GM19452 (cell line): ENCODE results near the gene SLX9.

Experiments used
- ATAC-seq: cut with Tn5 transposase; IDR thresholded peaks from one replicate; pipeline ENCODE4 v1.9.1; 2021; ENCODE audit not compliant: unreplicated experiment

SLX9 gene

DNA sequence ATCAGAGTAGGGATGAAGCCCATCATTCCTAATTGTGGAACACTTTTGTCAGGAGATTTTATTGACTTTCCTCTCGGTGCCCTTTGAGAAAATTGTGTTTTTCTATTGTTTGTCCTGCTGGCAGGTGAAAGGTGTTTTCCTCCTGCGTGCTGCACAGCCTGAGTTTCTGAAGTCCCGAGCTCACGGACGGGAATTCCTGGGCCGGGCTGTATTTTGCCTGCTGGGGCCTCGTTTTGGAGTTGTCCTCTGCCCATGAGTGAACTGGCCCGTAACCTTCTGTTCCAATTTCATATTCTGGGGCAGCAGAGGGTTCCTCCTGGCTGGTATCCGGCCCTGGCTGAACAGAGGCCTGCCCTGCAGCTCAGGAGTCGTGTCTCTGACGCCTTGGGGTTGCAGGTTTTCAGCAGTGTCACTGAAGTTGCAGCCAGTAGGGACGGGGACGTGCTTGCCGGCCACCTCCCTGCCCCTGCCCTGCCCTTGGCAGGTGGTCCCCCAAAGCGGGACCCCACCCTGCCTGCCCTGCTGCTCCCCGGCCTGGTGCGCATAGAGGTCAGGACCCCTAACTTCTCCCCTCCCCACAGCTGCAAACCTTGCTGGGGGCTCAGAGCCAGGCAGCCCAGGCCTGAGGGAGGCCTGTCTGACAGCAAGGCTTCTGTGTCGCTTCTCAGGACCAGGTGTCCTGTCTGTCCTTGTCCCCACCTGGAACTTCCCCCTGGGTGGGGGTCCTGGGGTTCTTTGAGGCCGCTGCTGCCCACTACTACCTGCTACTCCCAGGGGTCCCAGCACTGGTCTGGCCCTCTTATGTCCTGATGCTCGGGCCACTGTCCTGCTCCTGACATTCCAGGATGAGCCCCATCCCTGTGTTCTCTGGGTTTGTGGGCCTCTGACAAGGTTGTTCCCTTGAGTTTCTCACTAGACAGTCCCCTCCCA, 49.0 kb downstream of the SLX9 start:
- ATAC-seq = no peak

DNA sequence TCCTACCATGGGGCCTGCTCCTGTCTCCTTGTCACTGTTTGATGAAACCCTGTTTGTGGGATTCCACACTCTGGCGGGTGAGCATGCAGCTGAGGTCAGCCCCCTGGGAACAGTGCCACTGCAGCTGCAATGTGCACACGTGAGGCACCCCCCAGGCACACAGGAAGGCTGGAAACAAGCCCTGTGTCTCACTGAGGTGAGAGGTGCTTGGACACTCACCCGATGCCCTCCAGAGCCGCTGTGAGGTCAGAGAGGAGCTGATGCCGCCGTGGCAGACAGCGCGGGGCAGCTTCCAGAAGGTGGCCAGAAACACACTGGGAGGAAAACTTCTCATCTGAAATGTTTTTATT, 49.7 kb downstream of the SLX9 start:
- no peak for ATAC-seq

DNA sequence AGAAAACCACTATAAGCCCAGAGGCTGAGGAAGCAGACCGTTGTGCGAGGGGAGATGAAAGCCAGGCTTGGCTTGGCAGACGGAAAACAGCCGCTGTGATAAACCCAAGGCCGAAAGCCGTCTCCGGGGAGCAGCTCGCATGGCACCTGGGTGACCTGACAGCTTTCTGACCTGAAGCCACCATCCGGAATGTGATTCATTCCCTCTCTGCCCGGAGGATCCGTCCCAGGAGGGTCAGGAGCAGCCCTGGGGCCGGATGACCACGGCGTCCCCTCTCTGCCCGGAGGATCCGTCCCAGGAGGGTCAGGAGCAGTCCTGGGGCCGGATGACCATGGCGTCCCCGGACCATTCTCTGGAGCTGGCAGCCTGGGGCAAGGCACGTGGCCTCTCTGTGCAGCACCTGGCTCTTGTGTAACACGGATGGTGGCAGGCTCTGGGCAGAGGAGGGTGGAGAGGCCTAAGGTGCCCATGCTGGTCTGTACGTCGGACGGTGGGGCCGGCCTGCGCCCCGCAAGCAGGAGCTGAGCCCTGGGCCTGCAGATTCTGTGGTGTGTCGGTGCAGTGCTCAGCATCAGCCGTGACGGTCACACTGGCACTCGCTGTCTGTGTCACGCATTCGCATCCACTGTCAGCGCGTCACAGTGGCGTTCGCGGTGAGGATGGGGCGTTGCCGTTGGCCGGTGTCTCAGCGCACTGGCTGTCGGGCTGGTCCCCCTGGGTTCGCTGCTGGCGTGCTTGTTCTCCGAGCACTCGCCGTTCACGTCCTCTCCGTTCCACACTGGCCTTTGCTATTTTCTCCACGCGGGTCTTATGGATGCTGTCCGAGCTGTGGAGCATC, 50.3 kb downstream of the SLX9 start:
- ATAC-seq = no peak

DNA sequence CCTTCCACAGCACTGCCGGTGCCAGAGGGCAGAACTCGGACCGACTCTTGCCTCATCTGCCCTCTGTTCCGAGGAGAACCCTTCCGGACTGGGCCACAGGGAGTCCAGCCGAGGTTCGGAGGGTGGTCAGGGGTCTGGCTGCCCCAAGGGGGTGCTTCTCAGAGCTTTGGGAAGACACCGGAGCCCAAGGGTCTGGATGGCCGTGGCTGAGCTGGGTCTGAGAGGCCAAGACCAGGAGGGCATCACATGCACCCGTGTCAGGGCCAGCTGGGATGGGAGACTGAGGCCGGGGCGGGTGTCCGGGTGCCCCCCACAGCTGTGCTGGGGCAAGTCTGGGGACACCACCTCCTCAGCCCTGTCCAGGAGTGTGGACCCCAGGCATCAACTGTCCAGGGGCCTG, 51.1 kb downstream of the SLX9 start:
- ATAC-seq = no peak

DNA sequence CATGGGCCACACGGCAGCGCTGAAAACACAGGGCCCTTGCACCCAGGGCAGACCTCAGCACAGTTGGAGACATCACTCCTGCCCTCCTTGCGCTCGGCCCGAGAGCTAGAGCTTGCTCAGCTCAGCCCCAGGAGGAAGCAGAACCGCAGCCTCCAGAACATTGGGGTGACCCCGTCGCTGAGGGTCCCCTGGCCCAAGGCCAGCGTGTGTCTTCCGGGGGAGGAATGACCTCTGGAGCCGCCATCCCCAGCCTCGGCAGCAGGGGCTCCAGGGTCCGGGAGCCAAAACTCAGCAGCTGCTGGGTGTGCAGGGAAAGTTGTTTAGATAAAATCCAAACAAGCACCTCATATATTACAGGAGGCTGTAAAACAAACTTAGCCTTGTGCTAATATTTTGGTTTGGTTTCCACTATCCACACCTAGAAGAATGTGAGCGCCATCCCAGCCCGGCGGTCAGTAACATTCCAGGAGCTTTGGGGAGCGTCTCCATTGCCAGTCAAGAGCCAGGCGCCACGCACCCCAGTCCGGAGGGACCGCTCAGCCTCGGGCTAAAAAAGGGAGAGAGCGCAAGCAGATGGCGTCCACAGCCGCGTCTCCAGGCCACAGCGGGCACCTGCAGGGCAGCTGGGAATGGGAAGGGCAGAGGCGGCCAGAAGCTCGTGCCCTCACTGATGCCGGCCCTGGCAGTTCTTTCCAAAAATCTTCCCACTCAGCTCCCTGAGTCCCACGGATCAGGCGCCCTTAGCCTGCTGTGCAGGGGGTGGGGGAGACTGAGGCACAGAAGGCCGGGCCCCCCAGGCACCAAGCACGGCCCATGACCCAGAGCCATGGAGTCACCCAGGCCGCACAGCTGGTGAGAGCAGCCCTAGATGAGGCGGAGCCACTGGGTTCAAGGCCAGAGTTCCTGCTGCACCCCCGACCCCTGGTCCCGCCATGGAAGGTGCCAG, 52.0 kb downstream of the SLX9 start:
- no peak for ATAC-seq

DNA sequence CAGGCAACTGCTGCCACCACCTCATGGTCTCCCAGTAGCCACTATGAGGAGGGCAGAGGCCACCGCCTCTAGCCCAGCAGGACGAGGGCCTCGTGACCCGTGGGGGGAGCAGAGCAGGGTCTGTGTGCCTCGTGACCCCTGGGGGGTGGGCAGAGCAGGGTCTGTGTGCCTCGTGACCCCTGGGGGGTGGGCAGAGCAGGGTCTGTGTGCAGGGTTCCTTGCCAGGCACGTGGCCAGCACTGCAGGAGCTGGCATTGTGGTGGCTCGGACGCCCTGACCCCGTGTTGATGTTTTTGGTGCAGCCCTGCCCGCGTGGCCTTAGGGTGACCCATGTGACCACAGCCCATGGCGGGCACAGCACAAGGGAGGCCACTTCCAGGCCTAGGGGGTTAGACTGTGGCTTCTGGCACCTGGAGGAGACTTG, 52.8 kb downstream of the SLX9 start:
- no peak for ATAC-seq

DNA sequence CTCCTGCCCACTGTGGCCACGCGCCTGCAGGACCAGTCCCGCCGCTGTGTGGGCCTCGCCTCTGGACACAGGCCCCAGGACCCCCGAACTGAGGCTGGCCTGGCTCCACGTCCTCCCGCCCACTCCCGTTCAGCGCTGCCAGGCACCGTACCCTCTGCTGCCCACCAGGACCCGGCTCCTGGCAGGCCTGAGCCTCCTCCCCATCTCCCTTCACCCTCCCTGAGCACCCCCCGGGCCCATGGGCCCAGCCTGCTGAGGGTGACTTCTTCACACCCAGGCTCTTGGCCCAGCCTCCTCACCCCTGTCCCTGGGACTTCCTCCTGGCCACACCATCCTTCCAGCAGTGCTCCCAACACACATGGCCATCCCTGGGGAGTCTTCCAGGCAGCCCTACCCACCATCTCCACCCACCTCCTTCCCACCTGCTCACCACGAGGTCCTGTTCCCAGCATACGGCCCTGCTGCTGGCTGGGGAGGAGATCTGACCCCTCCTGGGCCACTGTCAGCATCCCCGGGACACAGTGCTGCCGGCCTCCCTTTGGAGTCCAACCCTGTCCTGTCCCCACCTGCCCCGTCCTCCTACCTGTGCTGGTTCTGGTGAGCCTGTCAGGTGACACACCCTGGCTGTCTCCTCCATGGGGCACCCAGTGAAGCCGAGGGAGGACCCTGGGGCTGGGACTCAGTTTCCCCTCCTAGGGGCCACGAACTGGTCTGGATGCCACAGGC, 53.7 kb downstream of the SLX9 start:
- ATAC-seq = no peak

DNA sequence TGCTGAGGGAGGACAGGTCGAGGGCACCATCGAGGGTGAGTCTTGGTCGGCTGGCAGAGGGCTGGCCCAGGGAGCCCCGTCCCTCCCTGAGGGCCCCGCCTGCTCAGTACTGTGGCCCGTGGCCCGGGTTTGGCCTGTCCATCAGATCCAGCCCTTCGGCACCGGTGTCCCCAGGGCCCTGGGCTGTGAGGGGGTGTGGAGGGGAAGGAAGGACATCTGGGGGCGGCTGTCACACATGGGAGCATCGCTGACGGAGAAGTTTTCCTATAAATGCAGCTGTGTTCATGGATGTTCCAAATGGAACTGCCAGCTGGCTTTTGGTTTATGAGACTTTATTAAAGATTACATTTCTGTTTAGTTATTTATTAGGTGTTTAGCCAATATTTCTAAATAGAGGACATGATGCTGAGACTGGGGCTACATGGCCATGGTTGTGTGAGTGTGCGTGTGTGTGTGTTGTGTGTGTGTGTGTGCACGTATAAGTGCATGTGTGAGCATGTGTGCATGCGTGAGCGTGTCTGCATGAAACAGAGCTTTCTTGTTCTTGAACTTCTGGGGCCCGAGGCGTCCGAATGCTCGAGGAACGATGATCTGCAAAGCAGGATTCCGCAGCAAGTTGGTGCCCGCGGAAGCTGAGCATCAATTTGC, 54.3 kb downstream of the SLX9 start:
- ATAC-seq = no peak

DNA sequence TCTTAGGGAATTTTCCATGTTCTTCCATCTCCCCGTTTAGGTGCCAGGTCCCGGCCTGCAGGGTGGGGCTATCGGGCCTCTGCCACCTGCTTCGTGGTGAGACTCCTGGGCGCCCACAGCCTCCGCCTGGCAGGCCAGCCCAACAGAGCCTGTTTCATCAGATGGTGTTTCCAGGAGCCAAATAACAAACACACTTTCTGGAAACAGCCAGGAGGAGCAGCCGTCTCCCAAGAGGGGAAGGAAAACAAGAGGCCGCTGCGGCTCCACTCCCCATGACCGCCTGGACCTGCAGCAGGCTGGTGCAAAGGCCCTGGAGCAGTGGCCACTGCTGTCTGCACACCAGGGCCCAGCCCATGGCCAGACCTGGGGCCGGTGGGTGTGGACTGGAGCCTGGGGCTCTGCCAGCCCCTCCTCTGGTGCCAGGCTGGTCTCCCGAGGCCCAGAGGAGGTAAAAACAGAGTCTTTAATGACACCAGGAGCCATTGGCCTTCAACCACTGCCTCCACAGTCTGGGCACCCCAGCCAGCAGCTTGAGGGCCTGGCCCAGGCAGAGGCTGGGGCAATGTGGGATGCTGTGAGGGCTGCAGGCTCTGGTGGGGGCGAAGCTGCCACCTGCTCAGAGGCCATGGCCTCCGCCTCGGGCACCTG, 55.0 kb downstream of the SLX9 start:
- ATAC-seq = no peak

DNA sequence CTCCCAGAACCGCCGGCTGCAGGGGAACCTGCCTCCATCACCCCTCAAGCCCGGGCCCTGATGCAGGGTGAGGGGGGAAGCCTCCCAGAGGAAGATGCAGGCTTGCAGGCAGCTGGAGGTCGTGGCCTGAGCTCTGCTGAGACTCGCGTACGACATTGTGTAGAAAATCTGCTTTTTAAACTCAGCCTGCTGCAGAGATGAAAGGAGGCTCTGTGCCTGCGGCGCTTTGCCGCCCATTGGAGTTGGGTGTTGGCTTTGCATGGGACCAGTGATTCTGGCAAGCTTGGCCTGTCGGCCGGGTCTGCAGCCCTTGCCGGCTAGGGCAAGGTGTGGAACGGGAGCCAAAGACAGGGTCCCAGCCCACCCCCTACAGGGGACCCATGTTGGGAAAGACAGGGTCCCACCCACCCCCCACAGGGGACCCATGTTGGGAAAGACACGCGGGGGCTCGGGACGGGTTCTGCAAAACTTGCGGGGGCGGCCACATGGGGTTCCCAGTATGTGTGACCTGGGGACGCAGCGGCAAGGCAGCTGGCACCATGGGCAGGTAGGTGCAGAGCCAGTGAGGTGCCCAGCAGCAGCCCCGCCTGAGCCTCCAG, 55.6 kb downstream of the SLX9 start:
- no peak for ATAC-seq

DNA sequence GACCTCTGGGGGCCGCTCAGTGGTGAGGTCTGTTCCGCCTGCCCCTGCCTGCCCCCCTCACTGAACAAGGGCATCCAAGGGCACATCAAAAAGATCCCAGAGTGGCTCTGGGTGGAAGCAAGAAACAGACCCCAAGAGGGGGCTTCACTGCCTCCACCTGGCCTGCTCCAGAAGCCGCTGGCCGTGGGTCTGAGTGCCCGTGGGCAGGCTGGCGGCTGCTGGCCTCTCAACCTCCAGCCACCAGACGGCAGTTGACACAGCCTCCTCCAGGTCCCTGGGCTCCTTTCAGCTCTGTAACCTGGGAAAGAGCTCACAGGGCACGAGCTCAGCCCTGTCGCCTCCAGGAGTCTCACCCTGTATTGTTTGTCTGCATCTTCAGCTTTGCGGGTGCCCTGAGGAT, 56.3 kb downstream of the SLX9 start:
- ATAC-seq = no peak

DNA sequence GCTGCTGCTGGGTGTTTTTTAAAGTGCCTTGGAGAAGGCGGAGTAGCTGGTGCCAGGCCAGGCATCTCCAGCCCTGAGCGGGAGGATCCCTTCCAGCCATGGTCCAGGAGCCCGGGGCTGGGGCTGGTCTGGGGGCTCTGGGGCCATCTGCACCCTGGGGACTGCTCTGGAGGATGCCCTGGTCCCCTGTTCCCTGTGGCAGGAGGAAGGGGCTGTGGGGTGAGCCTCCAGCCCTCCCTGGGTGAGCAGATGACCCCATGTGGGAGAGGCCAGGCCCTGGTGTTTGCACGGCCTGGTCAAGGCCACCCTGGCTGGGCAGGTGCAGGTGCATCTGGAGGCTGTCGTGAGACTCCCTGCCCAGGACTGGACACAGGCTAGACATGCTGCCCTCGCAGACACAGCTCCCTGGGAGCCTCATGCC, 56.7 kb downstream of the SLX9 start:
- ATAC-seq = no peak

DNA sequence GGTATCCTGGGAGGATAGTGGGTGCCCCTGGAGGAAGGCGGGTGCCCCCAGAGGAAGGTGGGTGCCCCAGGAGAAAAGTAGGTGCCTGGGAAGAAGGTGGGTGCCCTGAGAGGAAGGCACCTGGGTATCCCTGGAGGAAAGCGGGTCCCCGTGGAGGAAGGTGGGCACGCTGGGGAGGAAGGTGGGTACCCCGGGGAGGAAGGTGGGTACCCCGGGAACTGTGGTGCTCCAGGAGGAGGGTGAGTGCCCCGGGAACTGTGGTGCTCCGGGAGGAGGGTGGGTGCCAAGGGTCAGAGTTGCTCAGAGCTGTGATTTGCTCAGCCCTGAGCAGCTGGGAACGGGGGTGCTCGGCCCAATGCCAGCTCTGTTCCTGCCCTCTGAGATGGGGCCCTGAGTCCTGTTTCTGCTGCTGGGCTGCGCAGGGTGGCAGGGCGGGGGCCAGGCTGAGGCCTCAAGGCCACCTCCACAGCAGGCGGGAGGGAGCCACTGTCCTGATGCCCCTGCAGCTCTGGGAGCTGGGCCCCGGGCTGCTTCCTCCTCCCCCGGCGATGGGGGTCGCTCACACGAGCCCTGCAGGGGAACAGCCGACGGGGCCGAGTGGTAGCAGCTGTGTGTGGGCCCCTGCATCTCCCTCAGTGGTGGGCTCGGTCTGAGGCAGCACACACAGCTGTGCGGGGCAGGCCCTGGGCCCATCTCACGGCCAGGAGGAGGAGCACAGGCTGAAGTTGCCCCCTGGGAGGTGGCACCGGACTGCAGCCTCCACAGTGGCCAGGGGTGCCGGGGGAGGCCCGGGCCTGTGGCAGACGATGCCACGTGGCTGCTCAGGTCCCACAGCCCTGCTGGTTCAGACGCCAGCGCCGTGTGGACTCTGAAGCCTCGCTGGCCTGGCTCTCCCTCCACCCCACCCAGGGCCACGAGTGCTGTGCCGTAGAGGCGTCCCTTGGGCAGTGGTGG, 57.4 kb downstream of the SLX9 start:
- ATAC-seq = no peak

DNA sequence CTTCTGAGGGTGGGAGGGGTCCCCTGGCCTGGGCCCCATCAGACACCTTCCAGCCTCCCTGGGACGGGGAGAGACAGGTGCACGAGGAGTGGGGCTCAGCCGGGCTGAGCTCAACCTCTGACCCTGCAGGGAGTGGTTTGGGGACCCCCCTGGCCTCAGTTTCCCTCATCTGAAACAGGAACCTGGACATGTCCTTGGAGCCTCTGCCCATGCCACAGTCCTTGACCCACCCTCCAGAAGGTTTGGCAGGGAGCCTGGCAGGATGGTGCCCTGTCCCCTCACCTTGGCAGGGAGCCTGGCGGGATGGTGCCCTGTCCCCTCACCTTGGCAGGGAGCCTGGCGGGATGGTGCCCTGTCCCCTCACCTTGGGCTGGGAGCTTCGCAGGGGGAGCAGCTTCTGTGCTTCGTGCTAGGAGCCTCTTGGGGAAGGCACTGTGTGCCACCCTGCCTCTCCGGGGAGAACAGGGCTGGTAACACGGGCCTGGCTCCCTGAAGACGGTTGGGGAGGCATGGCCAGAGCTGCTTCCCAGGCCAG, 58.3 kb downstream of the SLX9 start:
- ATAC-seq = no peak

DNA sequence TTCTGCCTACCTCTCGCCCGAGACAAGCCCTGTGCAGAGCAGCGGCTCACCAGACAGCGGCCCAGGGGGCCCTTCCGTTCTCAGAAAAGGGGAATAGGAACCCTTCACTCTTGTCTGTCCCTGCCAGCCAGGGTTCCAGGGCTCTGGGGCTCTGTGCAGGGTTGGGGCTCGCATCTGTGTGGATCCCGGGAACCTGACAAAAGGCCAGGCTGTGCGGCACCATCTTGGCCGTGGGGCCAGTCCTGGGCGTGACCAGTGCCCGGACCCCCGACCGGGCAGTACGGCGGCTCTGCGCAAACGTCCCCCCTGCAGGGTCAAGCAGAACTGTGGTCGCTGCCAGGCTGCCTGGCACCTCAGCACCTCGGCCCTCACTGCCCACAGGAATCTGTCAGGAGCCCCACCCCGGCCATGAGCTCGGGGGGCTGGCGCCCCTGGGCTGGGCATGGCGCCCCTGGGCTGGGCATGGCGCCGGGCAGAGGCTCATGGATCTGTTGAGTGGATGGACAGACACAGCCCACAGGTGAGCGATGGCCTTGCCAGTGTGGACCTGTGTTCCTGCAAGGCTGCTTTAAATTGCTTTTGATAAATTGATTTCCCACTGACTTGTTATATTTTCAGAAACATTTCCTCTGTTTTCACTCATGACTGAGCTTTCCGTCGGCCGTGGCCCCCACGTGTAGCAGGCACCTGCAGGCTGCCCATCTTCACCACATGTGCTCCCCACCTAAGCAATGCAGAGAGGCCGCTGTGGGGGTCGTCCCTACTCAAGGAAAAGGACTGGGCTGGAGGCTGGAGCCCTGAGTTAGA, 59.0 kb downstream of the SLX9 start:
- ATAC-seq = no peak

DNA sequence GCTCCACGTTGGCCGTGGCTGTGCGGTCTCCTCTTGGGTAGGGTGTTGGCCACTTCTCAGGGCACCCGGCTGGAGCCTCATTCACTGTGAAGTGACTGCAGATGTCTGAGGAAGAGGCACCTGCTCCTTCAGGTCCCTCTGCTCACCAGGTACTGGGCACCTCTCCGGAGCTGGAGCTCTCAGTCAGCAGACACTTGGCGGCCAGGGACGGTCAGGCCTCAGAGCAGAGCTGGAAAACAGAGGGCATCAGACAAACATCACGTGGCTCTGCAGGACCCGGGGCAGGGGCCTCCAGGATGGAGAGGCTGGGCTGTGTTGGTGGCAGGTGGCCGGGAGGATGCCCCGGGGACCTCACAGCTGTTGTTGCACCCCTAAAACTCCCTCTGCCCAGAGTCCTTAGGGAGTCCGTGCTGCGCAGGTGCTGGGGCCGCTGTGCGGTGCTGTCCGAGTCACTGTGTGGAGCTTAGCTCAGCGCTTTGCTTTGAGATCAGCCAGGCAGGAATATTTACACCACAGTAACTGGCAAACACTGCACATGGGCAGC, 59.7 kb downstream of the SLX9 start:
- no peak for ATAC-seq
